GM12878 (cell line): ENCODE results near the gene NFE2L2. TPM values are rescaled to one million over a fixed set of nuclear protein-coding genes. Genes with fewer than 3 reads are reported as not detected.

Source experiments
- BMI1 ChIP-seq: fragments of 450-650 bp; IDR thresholded peaks from 2 replicates; pipeline ENCODE4 v1.6.1; 2016; ENCODE audit warnings: mild to moderate bottlenecking, moderate library complexity, borderline replicate concordance
- CEBPB ChIP-seq, 2 experiments: fragments of 150-350 bp in 1 of 2; IDR thresholded peaks; 2 replicates each; pipeline ENCODE4 v1.6.1; 2012 to 2014; ENCODE audit warnings: low read depth in 2 of 2, low read length in 2 of 2, borderline replicate concordance in 1 of 2, inconsistent platforms in 1 of 2
- E2F8 ChIP-seq: fragments of 450-650 bp; IDR thresholded peaks from 2 replicates; pipeline ENCODE4 v1.6.1; 2018; ENCODE audit warnings: mild to moderate bottlenecking, low read depth, moderate library complexity; ENCODE audit not compliant: partially characterized antibody
- E4F1 ChIP-seq: fragments of 450-650 bp; IDR thresholded peaks from 2 replicates; pipeline ENCODE4 v1.6.1; 2018; ENCODE audit warnings: borderline replicate concordance, mild to moderate bottlenecking; ENCODE audit not compliant: partially characterized antibody
- EED ChIP-seq: sonication (generic); IDR thresholded peaks from 2 replicates; pipeline ENCODE4 v1.6.1; 2016; ENCODE audit warnings: antibody characterized with exemption, low read depth
- EZH2 ChIP-seq: IDR thresholded peaks from 2 replicates; pipeline ENCODE4 v1.6.1; 2012; ENCODE audit warnings: low read depth, mild to moderate bottlenecking, control low read depth, inconsistent platforms, low read length, borderline replicate concordance; ENCODE audit not compliant: control insufficient read depth
- JUND ChIP-seq: IDR thresholded peaks from 2 replicates; pipeline ENCODE4 v1.6.1; 2012; ENCODE audit warnings: low read depth, mild to moderate bottlenecking, low read length, improper control_type of control experiment, moderate library complexity
- NFIC ChIP-seq: IDR thresholded peaks from 2 replicates; pipeline ENCODE4 v1.6.1; 2012; ENCODE audit warnings: low read depth, mild to moderate bottlenecking, inconsistent platforms, low read length, moderate library complexity
- RFX5 ChIP-seq: IDR thresholded peaks from 2 replicates; pipeline ENCODE4 v1.6.1; 2011; ENCODE audit warnings: low read depth, low read length, improper control_type of control experiment
- TCF12 ChIP-seq: IDR thresholded peaks from 2 replicates; pipeline ENCODE4 v1.6.1; 2011; ENCODE audit warnings: low read depth, mild to moderate bottlenecking, low read length
- YBX1 ChIP-seq: fragments of 450-650 bp; IDR thresholded peaks from 2 replicates; pipeline ENCODE4 v1.6.1; 2016; ENCODE audit warnings: antibody characterized with exemption
- ZBTB11 ChIP-seq: fragments of 450-650 bp; formaldehyde crosslinking; IDR thresholded peaks from 2 replicates; pipeline ENCODE4 v1.5.0; 2022; ENCODE audit warnings: mild to moderate bottlenecking, missing genetic modification characterization
- ZNF274 ChIP-seq: IDR thresholded peaks from one replicate; pipeline ENCODE4 v1.8.0; 2011; ENCODE audit not compliant: insufficient read length, insufficient read depth
- ZNF592 ChIP-seq: fragments of 450-650 bp; IDR thresholded peaks from 2 replicates; pipeline ENCODE4 v1.6.1; 2017; ENCODE audit warnings: mild to moderate bottlenecking, moderate library complexity
- ZNF622 ChIP-seq: fragments of 450-650 bp; IDR thresholded peaks from 2 replicates; pipeline ENCODE4 v1.6.1; 2017; ENCODE audit warnings: mild to moderate bottlenecking, inconsistent platforms
- polyA plus RNA-seq, 11 experiments: library from polyadenylated mRNA; depleted of rRNA in 4 of 11; unstranded in 6 of 11; stranded (reverse) in 5 of 11; fragments of >200 nt; fragmentation: Nextera tagmentation in 4 of 11; fragmentation: Illumina TruSeq in 1 of 11; extraction: Ambion mirVana in 4 of 11; extraction: Trizol in 1 of 11; gene quantifications; 1 replicate in 1 of 11; 2 replicates in 10 of 11; pipeline versions ENCODE4 v1.2.1 to v1.2.3, GENCODE V29; 2011 to 2016; ENCODE audit warnings: inconsistent platforms in 2 of 11, missing spikeins in 2 of 11, low read depth in 1 of 11
- total RNA-seq, 4 experiments: library from RNA; depleted of rRNA in 3 of 4; stranded (reverse); fragments of >200 nt in 3 of 4; fragmentation: Illumina TruSeq in 1 of 4; extraction: Trizol in 1 of 4; gene quantifications; 2 replicates each; pipeline versions ENCODE4 v1.2.1 to v1.2.3, GENCODE V29; 2013 to 2021

NFE2L2 gene
- total and polyA plus RNA-seq, 10 of the 15 experiments (the other 5 are each of a cell fraction or from before 2014, with no cell fraction given): 18.4 to 69.8 (median 37.1) TPM

- TF ChIP-seq ZBTB11 (CRISPR knock-in tag): no peak
- no peak for TF ChIP-seq RFX5
- peak; percentile 73 for TF ChIP-seq JUND
- TF ChIP-seq TCF12: no peak
- TF ChIP-seq ZNF622: no peak
- peak in 1 of 2 experiments; percentile 38; a peak in 1 of 4 replicates for TF ChIP-seq CEBPB (IDR thresholded peaks at IDR 0.05; ENCODE audit: borderline replicate concordance in 1 of 2, low read depth in 2 of 2, low read length in 2 of 2)
- no peak for TF ChIP-seq E4F1
- TF ChIP-seq E2F8: no peak
- TF ChIP-seq EED: peak; percentile 80
- peak; percentile 64; the same call in 1 of the 2 replicates for TF ChIP-seq NFIC
- no peak for TF ChIP-seq ZNF592
- TF ChIP-seq EZH2: no peak
- no peak for TF ChIP-seq ZNF274
- no peak for TF ChIP-seq YBX1
- TF ChIP-seq BMI1: 0 out of 2 replicates have a peak, but pooled peaks have one; percentile 17
Measured at GRCh38 chr2:177207101-177207500, 57.4 kb downstream of the NFE2L2 start (continued).
